ENCODE data around the gene BATF.

BATF gene

GRCh38 chr14:75511201-75511600 is 11.1 kb upstream of the BATF start:
- Histone ChIP-seq H3K4me1 (no peaks in the 10 kb centered on the region), H3K4me3 (ENCODE audit: low read depth, low read length) (no peak overlapping the region), H3K36me3 (ENCODE audit: control insufficient read depth, insufficient read depth, low read length) (no peaks in the 10 kb centered on the region), H2AFZ (no peak overlapping the region), H3K9ac (no peak overlapping the region), H3K79me2 (no peaks in the 10 kb centered on the region), H3K4me2 (ENCODE audit: low read length) (no peak overlapping the region), H3K27ac (no peak overlapping the region), H3K27me3 (ENCODE audit: control insufficient read depth, insufficient read depth, low read length) (no peaks in the 10 kb centered on the region), H3K9me3 (ENCODE audit: control insufficient read depth, low read length) (peaks cover 4% of the 10 kb centered on the region)
- no peak for TF ChIP-seq CTCF (IDR thresholded peaks at IDR 0.05)

- H3K4me1 ChIP-seq = no peaks in the 10 kb centered on the region
- H3K27ac ChIP-seq = no peak overlapping the region
- no peak overlapping the region for H3K4me3 ChIP-seq (ENCODE audit: low read depth, low read length)
- no peak for TF ChIP-seq CTCF (IDR thresholded peaks at IDR 0.05)
- peak overlapping the region; percentile 40 for H2AFZ ChIP-seq
- H3K36me3 ChIP-seq (ENCODE audit: control insufficient read depth, insufficient read depth, low read length) = no peaks in the 10 kb centered on the region
- H3K27me3 ChIP-seq (ENCODE audit: control insufficient read depth, insufficient read depth, low read length) = no peaks in the 10 kb centered on the region
- no peak overlapping the region for H3K9ac ChIP-seq
- H3K4me2 ChIP-seq (ENCODE audit: low read length) = no peak overlapping the region
- H3K79me2 ChIP-seq = no peaks in the 10 kb centered on the region
- peaks cover 4% of the 10 kb centered on the region for H3K9me3 ChIP-seq (ENCODE audit: control insufficient read depth, low read length)
Measured at GRCh38 chr14:75513911-75514672, 8.2 kb upstream of the BATF start.

GRCh38 chr14:75514673-75515628 is 7.3 kb upstream of the BATF start:
- H3K36me3 ChIP-seq (ENCODE audit: control insufficient read depth, insufficient read depth, low read length) = no peaks in the 10 kb centered on the region
- H2AFZ ChIP-seq = peak overlapping the region; percentile 36
- no peak for TF ChIP-seq CTCF (IDR thresholded peaks at IDR 0.05)
- H3K4me3 ChIP-seq (ENCODE audit: low read depth, low read length) = no peak overlapping the region
- no peak overlapping the region for H3K27ac ChIP-seq
- H3K9ac ChIP-seq = no peak overlapping the region
- no peaks in the 10 kb centered on the region for H3K79me2 ChIP-seq
- peaks cover 4% of the 10 kb centered on the region for H3K9me3 ChIP-seq (ENCODE audit: control insufficient read depth, low read length)
- no peaks in the 10 kb centered on the region for H3K27me3 ChIP-seq (ENCODE audit: control insufficient read depth, insufficient read depth, low read length)
- no peak overlapping the region for H3K4me2 ChIP-seq (ENCODE audit: low read length)
- peaks cover 5% of the 10 kb centered on the region for H3K4me1 ChIP-seq

GRCh38 chr14:75515629-75515996 is 6.7 kb upstream of the BATF start:
- H3K9me3 ChIP-seq (ENCODE audit: control insufficient read depth, low read length) = peaks cover 4% of the 10 kb centered on the region
- H3K9ac ChIP-seq = no peak overlapping the region
- no peak overlapping the region for H3K27ac ChIP-seq
- TF ChIP-seq CTCF (IDR thresholded peaks at IDR 0.05) = no peak
- no peaks in the 10 kb centered on the region for H3K27me3 ChIP-seq (ENCODE audit: control insufficient read depth, insufficient read depth, low read length)
- H3K4me1 ChIP-seq = peaks cover 11% of the 10 kb centered on the region
- H3K36me3 ChIP-seq (ENCODE audit: control insufficient read depth, insufficient read depth, low read length) = no peaks in the 10 kb centered on the region
- no peak overlapping the region for H3K4me3 ChIP-seq (ENCODE audit: low read depth, low read length)
- no peak overlapping the region for H3K4me2 ChIP-seq (ENCODE audit: low read length)
- no peak overlapping the region for H2AFZ ChIP-seq
- no peaks in the 10 kb centered on the region for H3K79me2 ChIP-seq

All from parathyroid adenoma (tissue), 2 donors.